NCI-H2107 treated with DMSO at 0.1 percent for 48 hours (cell line): Measurements from ENCODE around the gene SLC17A7.

Experiments used
- DNase-seq: peaks from one replicate; lab custom pipeline; 2025; ENCODE audit not compliant: unreplicated experiment; lab: John Stamatoyannopoulos, UW

Gene SLC17A7

DNA sequence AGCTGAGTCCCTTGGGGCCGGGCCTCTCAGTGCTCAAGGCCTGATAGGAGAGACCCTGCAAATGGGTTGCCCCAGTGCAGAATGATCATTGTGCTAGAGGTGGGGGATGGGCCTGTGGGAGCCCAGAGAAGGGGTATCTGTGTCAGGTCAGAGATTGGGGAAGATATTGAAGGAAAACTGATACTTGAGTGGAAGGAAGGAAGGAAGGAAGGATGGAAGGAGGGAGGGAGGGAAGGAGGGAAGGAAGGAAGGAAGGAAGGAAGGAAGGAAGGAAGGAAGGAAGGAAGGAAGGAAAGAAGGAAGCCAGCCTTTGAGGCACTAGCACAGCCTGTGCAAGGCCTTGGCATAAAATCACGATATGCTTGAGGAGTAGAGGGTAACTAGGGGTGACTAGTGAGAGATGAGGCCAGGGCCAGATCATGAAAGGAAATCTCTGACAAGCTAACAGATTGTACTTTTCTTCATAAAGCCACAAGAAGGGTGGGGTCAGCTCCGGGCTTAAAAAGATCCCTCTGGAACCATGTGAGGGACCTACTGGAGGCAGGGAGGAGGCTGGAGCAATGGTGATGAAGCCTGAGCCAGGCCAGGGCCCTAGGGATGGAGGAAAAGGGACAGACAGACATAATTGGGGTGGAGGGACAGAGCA, 29.5 kb downstream of the SLC17A7 start:
- no peak for DNase-seq

DNA sequence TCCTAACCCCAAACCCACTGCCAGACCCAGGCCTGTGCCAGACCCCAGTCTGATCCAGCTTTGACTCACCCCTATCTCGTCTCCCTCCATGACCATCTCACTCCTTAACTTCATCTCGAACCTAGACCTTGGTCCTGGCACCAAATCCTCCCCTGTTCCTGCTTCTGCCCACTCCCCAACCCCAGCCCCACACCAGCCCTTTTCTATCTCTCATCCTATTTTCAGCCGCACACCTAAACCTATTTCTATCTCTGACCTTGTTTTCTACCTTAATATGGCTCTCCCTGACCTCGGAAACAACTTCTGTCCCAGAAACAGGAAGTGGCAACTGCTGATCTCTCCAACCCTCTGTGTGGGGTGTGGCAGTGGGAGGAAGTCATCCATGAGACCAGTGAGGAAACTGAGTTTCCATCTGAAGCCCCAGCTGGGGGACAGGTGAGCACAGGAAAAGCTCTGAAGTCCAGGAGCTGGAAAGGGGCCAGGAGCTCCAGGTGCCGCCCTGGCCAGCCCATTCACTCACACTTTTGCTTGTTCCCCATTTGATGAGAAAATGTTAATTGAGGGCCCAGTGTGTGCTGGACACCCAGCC, 31.8 kb downstream of the SLC17A7 start:
- no peak for DNase-seq

GRCh38 chr19:49408816-49409440, 32.4 kb downstream of the SLC17A7 start:
- DNase-seq = no peak

DNA sequence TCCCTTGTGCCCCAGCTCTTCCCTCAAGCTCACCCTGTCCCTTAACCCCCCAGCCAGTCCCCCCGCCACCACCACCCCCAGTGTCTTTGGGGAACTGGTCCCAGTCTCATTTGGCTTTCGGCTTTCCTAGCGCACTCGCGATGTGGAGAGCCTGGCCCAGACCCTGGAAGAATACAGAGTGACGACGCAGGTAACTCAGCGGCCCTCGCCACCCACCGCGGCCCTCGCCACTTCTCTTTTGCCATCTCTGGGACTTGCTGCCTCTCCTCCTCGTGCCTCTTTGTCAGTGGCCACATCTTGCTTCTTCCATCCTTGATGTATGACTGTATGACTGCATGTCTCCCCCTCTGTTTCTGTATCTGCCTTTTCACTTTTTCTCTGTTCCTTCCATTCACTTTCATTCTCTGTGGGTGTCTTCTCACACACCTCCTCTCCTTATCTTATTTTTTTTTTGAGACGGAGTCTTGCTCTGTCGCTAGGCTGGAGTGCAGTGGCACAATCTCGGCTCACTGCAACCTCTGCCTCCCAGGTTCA, 33.8 kb downstream of the SLC17A7 start:
- no peak for DNase-seq

- no peak for DNase-seq
Observed at GRCh38 chr19:49407079-49407478, 34.2 kb downstream of the SLC17A7 start.

- DNase-seq = peak; percentile 98
Observed at GRCh38 chr19:49403404-49404187, 37.7 kb downstream of the SLC17A7 start.

- no peak for DNase-seq
Observed at GRCh38 chr19:49400029-49400428, 41.3 kb downstream of the SLC17A7 start.

DNA sequence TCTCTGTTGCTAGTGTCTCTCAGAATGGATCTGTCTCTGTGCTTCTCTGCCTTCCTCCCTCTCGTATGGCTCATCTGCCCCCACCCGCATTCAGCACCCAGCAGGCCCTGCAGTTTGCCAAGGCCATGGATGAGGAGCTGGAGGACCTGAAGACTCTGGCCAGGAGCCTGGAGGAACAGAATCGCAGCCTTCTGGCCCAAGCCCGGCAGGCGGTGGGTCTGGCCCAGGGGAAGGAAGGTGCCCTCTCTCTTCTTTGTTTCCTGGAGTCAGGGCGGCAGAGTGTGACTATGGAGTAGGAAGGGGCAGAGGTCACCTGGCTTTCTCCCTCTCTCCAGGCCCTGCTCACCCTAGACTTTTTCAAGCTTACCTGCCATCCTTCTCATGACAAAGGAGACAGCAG, 42.4 kb downstream of the SLC17A7 start:
- no peak for DNase-seq

GRCh38 chr19:49398001-49398615, 43.2 kb downstream of the SLC17A7 start:
- no peak for DNase-seq

DNA sequence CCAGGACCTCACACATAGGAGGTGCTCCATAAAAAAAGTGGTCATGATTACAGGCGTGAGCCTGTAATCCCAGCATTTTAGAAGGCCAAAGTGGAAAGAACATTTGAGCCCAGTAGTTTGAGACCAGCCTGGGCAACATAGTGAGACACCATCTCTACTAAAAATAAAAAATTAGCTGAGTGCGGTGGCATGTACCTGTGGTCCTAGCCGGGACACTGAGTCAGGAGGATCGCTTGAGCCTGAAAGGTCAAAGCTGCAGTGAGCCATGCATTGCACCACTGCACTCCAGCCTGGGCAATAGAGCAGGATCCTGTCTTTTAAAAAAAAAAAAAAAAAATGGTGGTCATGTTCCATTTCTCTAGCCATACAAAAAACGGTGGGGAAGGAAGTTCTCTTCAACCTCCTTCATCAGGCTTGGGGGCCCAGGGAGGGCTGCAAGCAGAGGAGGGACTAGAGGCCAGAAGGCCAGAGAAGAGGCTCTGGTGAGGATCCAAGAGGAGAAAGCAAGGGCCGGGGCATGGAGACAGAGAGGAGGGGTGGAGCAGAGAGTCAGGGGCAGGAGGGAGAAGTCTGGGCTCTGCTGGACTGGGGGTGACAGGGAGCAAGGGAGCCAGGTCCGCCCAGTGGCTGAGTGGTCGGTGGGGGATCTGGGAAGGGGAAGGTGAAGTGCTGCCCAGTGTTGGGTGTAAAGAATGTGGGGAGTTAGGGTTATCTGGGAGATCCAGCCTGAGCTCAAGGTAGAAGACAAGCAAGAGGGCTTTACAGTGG, 44.4 kb downstream of the SLC17A7 start:
- DNase-seq = no peak

DNA sequence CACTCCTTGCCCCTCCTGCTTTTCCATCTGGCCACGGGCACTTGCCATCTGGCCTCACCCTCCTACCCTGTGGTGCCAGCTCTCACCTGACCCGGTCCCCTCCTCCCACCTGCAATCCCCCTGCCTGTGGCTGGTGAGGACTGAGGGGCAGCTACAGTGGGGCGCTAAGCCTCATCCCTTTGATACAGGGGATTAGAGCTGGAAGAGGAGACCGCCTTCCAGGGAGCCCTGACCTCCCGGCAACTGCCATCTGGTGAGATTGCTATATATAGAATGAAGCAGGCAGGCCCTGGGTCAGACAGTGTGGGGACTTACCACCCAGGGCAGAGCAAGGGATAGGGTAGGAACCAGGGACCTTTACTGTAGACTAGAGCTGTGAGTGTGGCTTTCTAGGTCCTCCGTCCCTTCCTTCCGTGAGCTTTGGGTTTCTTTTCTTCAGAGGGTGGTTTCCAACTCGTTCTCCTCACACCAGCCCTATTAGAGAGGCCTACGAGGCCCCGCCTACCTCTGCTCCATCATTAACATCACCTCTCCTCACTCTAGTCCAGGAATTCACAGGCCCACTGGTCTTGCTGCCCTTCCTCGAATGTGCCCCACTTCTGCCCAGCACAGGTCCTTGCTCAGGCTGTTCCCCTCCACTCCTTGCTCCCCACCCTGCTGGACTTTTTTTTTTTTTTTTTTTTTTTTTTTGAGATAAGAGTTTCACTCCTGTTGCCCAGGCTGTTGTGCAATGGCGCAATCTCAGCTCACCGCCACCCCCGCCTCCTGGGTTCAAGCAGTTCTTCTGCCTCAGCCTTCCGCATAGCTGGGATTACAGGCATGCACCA, 45.5 kb downstream of the SLC17A7 start:
- no peak for DNase-seq

DNA sequence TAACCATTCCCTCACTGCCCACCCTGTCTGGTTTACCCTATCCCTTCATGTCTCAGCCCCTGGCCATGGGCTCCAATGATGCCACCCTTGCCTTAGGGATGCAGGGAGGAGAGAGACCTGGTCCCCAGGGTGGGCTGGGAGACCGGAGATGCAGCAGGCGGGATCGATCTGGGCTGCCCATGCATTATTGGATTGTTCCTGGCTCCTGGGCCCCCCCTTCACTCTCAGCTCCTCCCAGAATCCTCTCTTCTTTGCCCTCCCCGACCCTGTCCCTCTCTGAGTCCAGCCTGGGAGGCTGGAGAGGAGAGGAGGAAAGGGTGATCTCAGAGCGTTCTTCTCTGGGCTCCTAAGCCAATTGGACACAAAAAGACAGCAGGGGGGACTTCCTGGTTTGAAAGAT, 47.4 kb downstream of the SLC17A7 start:
- DNase-seq = no peak

GRCh38 chr19:49391581-49392399, 49.5 kb downstream of the SLC17A7 start:
- DNase-seq = peak; percentile 76

GRCh38 chr19:49390929-49391359, 50.4 kb downstream of the SLC17A7 start:
- DNase-seq = no peak

DNA sequence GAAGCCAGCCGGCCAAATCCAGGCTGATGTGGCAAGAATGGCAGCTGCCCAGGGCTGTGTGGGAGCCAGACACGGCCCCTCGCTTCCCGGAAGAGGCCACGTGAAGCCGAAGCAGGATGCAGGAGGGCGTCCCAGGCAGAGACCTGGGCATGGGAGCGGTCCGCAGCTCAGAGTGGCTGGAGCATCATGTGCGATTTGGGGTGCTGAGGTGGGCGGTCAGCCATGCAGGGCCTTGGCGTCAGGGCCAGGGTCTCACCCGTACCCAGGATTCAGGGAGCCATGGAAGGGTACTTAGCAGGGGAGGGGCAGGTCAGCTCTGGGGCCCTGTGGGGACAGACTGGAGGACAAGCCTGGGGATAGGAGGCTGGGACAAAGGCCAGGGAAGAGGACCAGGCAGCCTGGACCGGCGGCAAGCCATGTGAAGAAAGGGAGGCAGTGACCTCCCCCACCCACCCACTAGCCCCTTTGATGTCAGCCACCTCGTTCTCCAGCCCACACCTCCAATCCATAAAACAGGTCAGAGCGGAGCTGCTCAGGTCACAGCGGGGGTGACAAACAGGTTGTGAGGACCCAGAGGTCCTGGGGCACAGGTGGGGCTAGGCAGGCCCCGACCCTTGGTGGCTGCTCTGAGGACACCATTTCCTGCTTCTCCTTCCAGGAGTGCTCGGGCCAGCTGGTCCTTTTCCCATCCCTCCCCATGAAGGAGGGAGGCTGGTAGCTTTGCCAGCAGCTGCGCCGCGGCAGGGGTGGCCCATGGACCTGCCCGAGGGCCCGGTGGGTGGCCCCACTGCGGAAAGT, 51.0 kb downstream of the SLC17A7 start:
- no peak for DNase-seq

DNA sequence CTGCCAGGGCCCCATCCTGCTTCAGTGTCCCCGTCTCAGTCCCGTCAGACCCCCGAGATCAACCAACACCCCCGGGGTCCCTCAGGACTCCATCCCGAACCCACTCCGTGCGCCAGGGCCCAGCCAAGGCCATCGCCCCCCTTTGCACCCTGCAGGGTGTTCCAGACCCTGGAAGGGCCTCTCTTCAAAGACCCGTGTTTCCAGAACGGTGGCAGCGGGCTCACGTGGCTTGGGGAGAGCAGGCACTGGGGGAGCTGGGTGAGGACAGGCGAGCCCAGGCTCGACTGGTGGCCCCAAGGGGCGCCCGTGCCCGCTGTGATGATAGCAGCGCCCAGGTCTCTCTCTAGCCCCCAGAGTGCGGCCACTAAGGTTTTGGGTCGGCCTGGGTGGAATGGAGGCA, 51.9 kb downstream of the SLC17A7 start:
- DNase-seq = no peak

DNA sequence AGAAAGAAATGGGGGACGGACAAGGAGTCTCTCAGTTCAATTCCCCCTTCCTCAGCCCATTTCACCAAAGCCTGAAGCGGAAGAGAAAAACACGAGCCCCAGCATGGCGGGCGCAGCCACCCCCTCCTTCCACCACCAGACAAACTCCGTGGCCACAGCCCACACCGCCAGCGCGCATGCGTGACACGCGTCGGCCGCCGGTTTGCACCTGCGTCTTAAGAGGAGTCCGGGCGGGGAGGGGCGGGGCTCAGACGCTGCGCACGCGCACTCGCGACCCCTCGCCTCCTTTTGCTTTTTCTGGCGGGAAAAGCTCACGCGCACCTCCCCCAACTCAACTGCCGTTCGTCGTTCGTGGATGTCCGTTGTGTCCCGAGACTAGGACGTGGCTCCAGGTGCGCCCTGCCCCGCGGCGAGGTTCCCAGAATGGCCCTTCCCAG, 53.4 kb downstream of the SLC17A7 start, which contains the start of gene KASH5:
KASH5 (plus strand) TSS at position 314 of the 437 bp plus-strand sequence. CDS start 2,635 bp downstream, outside the sequence.
- no peak for DNase-seq

DNA sequence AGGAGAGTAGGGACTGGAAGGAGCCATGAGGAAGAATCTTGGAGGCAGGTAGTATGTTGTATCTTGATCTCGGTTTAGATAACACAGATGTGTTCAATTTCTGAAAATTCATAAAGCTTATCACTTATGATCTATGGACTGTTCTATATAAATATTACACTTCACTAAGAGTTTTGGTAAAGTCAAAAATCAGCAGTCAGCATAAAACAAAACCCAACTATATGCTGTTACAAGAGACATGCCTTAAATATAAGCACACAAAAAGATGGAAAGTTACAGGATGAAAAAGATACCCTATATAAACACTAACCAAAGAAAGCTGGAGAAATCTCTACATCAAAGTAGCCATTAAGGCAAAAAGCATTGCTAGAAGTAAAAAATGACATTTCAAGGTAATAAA, 57.7 kb downstream of the SLC17A7 start:
- DNase-seq = no peak
